ENCODE results near the gene STX16. TPM values are rescaled to one million over a fixed set of nuclear protein-coding genes. Genes with fewer than 3 reads are reported as not detected.

Gene STX16
- total and polyA plus RNA-seq, 7 donors, result 14.6 to 126 (median 43.8) TPM

GRCh38 chr20:58657262-58657661 lies 6.2 kb downstream of the STX16 start:
- 78 to 84% methylated on average over 2 of the region's 2 CpGs for WGBS, 2 donors
- H3K4me1 ChIP-seq, result peaks cover 0 to 82% (median 40%) of the 10 kb centered on the region in 4 donors

DNA sequence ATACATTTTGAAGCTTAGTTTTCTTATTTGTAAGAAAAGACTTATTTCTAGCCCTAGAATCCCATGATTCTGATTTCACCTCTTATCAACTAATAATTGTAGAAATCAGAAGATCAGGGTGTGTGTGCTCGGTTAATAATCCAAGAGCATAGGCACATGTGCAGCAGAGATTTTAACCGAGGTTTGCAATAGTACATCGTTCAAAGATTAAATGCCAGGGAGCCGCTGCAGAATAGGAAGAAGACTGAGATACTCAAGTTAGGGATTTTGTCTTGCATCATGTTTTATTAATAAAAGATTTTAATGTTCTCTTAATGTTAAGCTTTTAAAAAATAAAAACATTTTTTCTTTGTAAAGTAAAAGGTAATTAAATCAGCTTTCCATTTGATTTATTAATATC lies 6.9 kb downstream of the STX16 start:
- no peaks in the 10 kb centered on the region for H3K9me3 ChIP-seq
- H3K27me3 ChIP-seq, result no peaks in the 10 kb centered on the region
- no peak for DNase-seq
- H3K36me3 ChIP-seq, result peaks cover 0 to 20% (median 0%) of the 10 kb centered on the region in 4 donors
- H3K4me3 ChIP-seq, result no peak overlapping the region
- H3K27ac ChIP-seq, result no peak overlapping the region
- intact Hi-C loops (cut with DNase I), result loop anchor here (10.0 kb wide), 2 partner anchors 207 to 293 kb away; no protein-coding TSS in a partner anchor
- 83 to 84% methylated on average over 4 of the region's 4 CpGs for WGBS, 2 donors
- H3K4me1 ChIP-seq, result peaks cover 0 to 78% (median 34%) of the 10 kb centered on the region in 4 donors
- TF ChIP-seq POLR2A (IDR thresholded peaks at IDR 0.05), result no peak
- TF ChIP-seq CTCF (IDR thresholded peaks at IDR 0.05), result no peak
- no peak for TF ChIP-seq POLR2AphosphoS5 (IDR thresholded peaks at IDR 0.05)
- no peak for TF ChIP-seq EP300 (IDR thresholded peaks at IDR 0.05)

More at GRCh38 chr20:58657262-58657661, 6.2 kb downstream of the STX16 start:
- Histone ChIP-seq H3K27me3 (no peaks in the 10 kb centered on the region), H3K27ac (peak overlapping the region in 1 of 4 donors; percentile 42), H3K36me3 (peaks cover 0 to 13% (median 0%) of the 10 kb centered on the region in 4 donors), H3K9me3 (no peaks in the 10 kb centered on the region), H3K4me3 (no peak overlapping the region)
- no peak for DNase-seq
- TF ChIP-seq POLR2A (IDR thresholded peaks at IDR 0.05), result no peak
- TF ChIP-seq EP300 (IDR thresholded peaks at IDR 0.05), result no peak
- no peak for TF ChIP-seq POLR2AphosphoS5 (IDR thresholded peaks at IDR 0.05)
- TF ChIP-seq CTCF (IDR thresholded peaks at IDR 0.05), result no peak
- intact Hi-C loops (cut with DNase I), result loop anchor here (10.0 kb wide), 2 partner anchors 208 to 292 kb away; no protein-coding TSS in a partner anchor

DNA sequence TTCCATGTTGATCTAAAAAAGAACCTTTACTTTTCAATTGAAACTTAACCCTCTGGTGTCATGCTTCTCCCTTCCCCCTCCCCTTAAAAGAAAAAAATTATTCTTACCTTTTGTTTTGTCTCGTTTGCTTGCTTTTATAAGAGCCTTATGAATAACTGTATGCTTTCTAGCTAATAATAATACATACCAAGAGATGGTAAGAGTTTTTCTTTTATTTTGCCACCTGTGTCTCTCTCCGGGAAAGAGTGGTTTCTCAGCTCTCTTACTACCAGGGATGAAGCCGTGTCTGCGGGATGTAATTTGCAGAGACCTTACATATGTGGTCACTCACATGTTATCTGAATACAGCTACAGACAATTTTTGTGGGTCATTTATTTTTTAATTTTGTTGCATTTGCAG lies 7.7 kb downstream of the STX16 start:
- Histone ChIP-seq H3K9me3 (no peaks in the 10 kb centered on the region), H3K27ac (no peak overlapping the region), H3K27me3 (no peaks in the 10 kb centered on the region), H3K4me3 (no peak overlapping the region), H3K4me1 (peaks cover 0 to 70% (median 28%) of the 10 kb centered on the region in 4 donors), H3K36me3 (peaks cover 0 to 23% (median 0%) of the 10 kb centered on the region in 4 donors)
- no peak for DNase-seq
- intact Hi-C loops (cut with DNase I), result loop anchor here (10.0 kb wide), 2 partner anchors 206 to 294 kb away; no protein-coding TSS in a partner anchor
- TF ChIP-seq CTCF (IDR thresholded peaks at IDR 0.05) (no peak), EP300 (IDR thresholded peaks at IDR 0.05) (no peak), POLR2AphosphoS5 (IDR thresholded peaks at IDR 0.05) (no peak), POLR2A (IDR thresholded peaks at IDR 0.05) (no peak)
- WGBS, 2 donors, result 88 to 91% methylated on average over 4 of the region's 4 CpGs

DNA sequence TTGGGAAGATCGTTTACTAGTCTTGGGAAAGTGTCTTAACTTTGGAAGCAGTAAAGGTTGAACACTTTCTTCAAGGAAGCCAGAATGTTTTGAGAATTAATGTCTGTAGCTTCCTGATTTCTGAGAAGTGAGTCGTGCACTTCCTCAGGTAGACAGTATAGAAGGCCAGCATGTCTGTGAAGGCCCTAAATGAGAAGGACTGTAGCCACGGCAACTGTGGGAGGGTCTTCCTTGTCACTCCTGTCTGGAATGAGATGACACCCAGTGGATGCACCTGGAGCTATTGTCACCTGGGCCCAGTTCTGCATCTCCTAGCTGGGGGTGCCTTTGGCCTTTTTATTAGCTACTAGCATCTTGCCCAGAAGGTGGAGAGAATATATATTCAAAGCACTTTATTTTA lies 8.8 kb downstream of the STX16 start:
- WGBS, 2 donors, result 37 to 63% methylated on average over 3 of the region's 3 CpGs
- DNase-seq, result no peak
- intact Hi-C loops (cut with DNase I), result loop anchor here (10.0 kb wide), 2 partner anchors 205 to 295 kb away; no protein-coding TSS in a partner anchor
- Histone ChIP-seq H3K27me3 (no peaks in the 10 kb centered on the region), H3K27ac (no peak overlapping the region), H3K4me3 (no peak overlapping the region), H3K36me3 (peaks cover 0 to 31% (median 0%) of the 10 kb centered on the region in 4 donors), H3K9me3 (no peaks in the 10 kb centered on the region), H3K4me1 (peaks cover 0 to 60% (median 28%) of the 10 kb centered on the region in 4 donors)
- TF ChIP-seq POLR2AphosphoS5 (IDR thresholded peaks at IDR 0.05), result no peak
- no peak for TF ChIP-seq POLR2A (IDR thresholded peaks at IDR 0.05)
- no peak for TF ChIP-seq CTCF (IDR thresholded peaks at IDR 0.05)
- TF ChIP-seq EP300 (IDR thresholded peaks at IDR 0.05), result no peak

All from sigmoid colon (tissue), 7 donors.